Lower leg skin (tissue), 3 donors: Measurements from ENCODE around the gene PICALM.

Source experiments
- CTCF ChIP-seq, 3 donors: fragments of 450-650 bp; IDR thresholded peaks; one replicate each; pipeline ENCODE4 v1.5.1; 2016; ENCODE audit warnings: antibody characterized with exemption in 3 of 3, mild to moderate bottlenecking in 3 of 3, moderate library complexity in 2 of 3
- POLR2A ChIP-seq, 2 donors: fragments of 450-650 bp; IDR thresholded peaks; one replicate each; pipeline ENCODE4 v1.6.1; 2016 to 2017; ENCODE audit warnings: antibody characterized with exemption in 2 of 2, mild to moderate bottlenecking in 1 of 2, moderate library complexity in 1 of 2

GRCh38 chr11:85961130-85961529, 107.8 kb downstream of the PICALM start:
- TF ChIP-seq CTCF (IDR thresholded peaks at IDR 0.05) (no peak), POLR2A (IDR thresholded peaks at IDR 0.05) (no peak)
